Stimulated activated CD8-positive, alpha-beta memory T cell treated with anti-CD3 and anti-CD28 coated beads, Interleukin-12 subunit alpha, Interleukin-12 subunit beta, amount 100 ng/mL, for 1 hour (primary cell): ENCODE results near the gene ZNF516.

ENCODE experiments used
- DNase-seq: peaks from one replicate; pipeline ENCODE4 v3.0.0-alpha.2; 2020; ENCODE audit warnings: low read depth

ZNF516 gene

GRCh38 chr18:76396792-76397191 lies 98.2 kb downstream of the ZNF516 start:
- DNase-seq = no peak

- no peak for DNase-seq
Measured at GRCh38 chr18:76395609-76396008, 99.4 kb downstream of the ZNF516 start.

GRCh38 chr18:76394780-76395476 lies 100.1 kb downstream of the ZNF516 start:
- no peak for DNase-seq

GRCh38 chr18:76392349-76392748 lies 102.7 kb downstream of the ZNF516 start:
- no peak for DNase-seq

GRCh38 chr18:76391746-76392145 lies 103.3 kb downstream of the ZNF516 start:
- no peak for DNase-seq

GRCh38 chr18:76391038-76391437 lies 104.0 kb downstream of the ZNF516 start:
- no peak for DNase-seq

GRCh38 chr18:76390452-76391035 lies 104.5 kb downstream of the ZNF516 start:
- DNase-seq = no peak

GRCh38 chr18:76389716-76390115 lies 105.3 kb downstream of the ZNF516 start:
- DNase-seq = no peak

- DNase-seq = no peak
Measured at GRCh38 chr18:76388891-76389423, 106.1 kb downstream of the ZNF516 start.

GRCh38 chr18:76388261-76388660 lies 106.8 kb downstream of the ZNF516 start:
- DNase-seq = no peak

GRCh38 chr18:76387608-76388007 lies 107.4 kb downstream of the ZNF516 start:
- DNase-seq = no peak

- no peak for DNase-seq
Measured at GRCh38 chr18:76386886-76387285, 108.2 kb downstream of the ZNF516 start.

GRCh38 chr18:76386071-76386470 lies 109.0 kb downstream of the ZNF516 start:
- no peak for DNase-seq

- DNase-seq = no peak
Measured at GRCh38 chr18:76385681-76385975, 109.4 kb downstream of the ZNF516 start.

- no peak for DNase-seq
Measured at GRCh38 chr18:76384861-76385680, 110.0 kb downstream of the ZNF516 start.

GRCh38 chr18:76384114-76384790 lies 110.8 kb downstream of the ZNF516 start:
- no peak for DNase-seq

GRCh38 chr18:76383636-76384035 lies 111.4 kb downstream of the ZNF516 start:
- no peak for DNase-seq

- no peak for DNase-seq
Measured at GRCh38 chr18:76382275-76382674, 112.8 kb downstream of the ZNF516 start.

GRCh38 chr18:76380791-76381405 lies 114.1 kb downstream of the ZNF516 start:
- no peak for DNase-seq

- DNase-seq = no peak
Measured at GRCh38 chr18:76380127-76380729, 114.8 kb downstream of the ZNF516 start.
